IMR-90 (cell line): ENCODE measurements around the gene FDX1. TPM values are rescaled to one million over a fixed set of nuclear protein-coding genes. Genes with fewer than 3 reads are reported as not detected.

Experiments
- ATAC-seq: fragments of 200-7000 bp; cut with Tn5 transposase; 2 replicates; pipeline ENCODE4 v1.9.1; 2020; ENCODE audit warnings: low read depth, mild to moderate bottlenecking, moderate library complexity
- BruUV-seq: library from RNA; stranded (reverse); fragments of 400-500 nt; replicated peaks from 2 replicates; lab custom pipeline; 2021; lab: Mats Ljungman, UMichigan
- CTCF ChIA-PET: fragments of 300-600 bp; formaldehyde crosslinking; extraction: SDS; loops from one replicate; lab custom pipeline; 2021; ENCODE audit warnings: antibody characterized with exemption; lab: Yijun Ruan, JAX
- POLR2A ChIA-PET: fragments of 300-600 bp; sonication (Branson Sonifier 250); formaldehyde crosslinking; loops from one replicate; lab custom pipeline; 2022; ENCODE audit warnings: antibody characterized with exemption; ENCODE audit not compliant: unreplicated experiment; lab: Charles Lee
- DNase-seq: peaks from one replicate; pipeline ENCODE4 v3.0.0; 2013
- H2AFZ ChIP-seq: replicated peaks from 2 replicates; pipeline ENCODE3; 2013; ENCODE audit warnings: low read length, mild to moderate bottlenecking; ENCODE audit not compliant: poor library complexity
- H2AK5ac ChIP-seq: 2 replicates; pipeline ENCODE4 v1.6.1; 2013; ENCODE audit warnings: low read depth, low read length, inconsistent platforms
- H2AK9ac ChIP-seq: replicated peaks from 2 replicates; pipeline ENCODE3; 2013; ENCODE audit warnings: mild to moderate bottlenecking, low read depth, low read length, moderate library complexity; ENCODE audit not compliant: poor library complexity
- H2BK120ac ChIP-seq: 2 replicates; pipeline ENCODE4 v1.6.1; 2013; ENCODE audit warnings: low read depth, low read length, inconsistent platforms
- H2BK15ac ChIP-seq: 3 replicates; pipeline ENCODE4 v1.6.1; 2013; ENCODE audit warnings: low read depth, low read length, inconsistent platforms
- H2BK20ac ChIP-seq: 2 replicates; pipeline ENCODE4 v1.6.1; 2013; ENCODE audit warnings: low read depth, mild to moderate bottlenecking, inconsistent platforms, low read length, moderate library complexity
- H2BK5ac ChIP-seq: 2 replicates; pipeline ENCODE4 v1.6.1; 2013; ENCODE audit warnings: mild to moderate bottlenecking, low read depth, low read length, inconsistent platforms; ENCODE audit not compliant: poor library complexity, severe bottlenecking
- H3K14ac ChIP-seq: replicated peaks from 2 replicates; pipeline ENCODE4 v1.6.1; 2013; ENCODE audit warnings: low read depth, low read length, inconsistent platforms
- H3K18ac ChIP-seq: 2 replicates; pipeline ENCODE4 v1.6.1; 2013; ENCODE audit warnings: low read depth, low read length, control low read depth
- H3K23ac ChIP-seq: 2 replicates; pipeline ENCODE4 v1.6.1; 2013; ENCODE audit warnings: low read depth, low read length, inconsistent platforms
- H3K27ac ChIP-seq: 2 replicates; pipeline ENCODE4 v1.5.1; 2013; ENCODE audit warnings: mild to moderate bottlenecking, control low read depth, low read length; ENCODE audit not compliant: insufficient read depth
- H3K27me3 ChIP-seq: 2 replicates; pipeline ENCODE4 v1.6.1; 2013; ENCODE audit warnings: low read length; ENCODE audit not compliant: control insufficient read depth, insufficient read depth
- H3K36me3 ChIP-seq: 2 replicates; pipeline ENCODE4 v1.6.1; 2013; ENCODE audit warnings: low read length, mixed read lengths; ENCODE audit not compliant: control insufficient read depth, insufficient read depth
- H3K4ac ChIP-seq: 2 replicates; pipeline ENCODE4 v1.6.1; 2013; ENCODE audit warnings: low read depth, low read length, inconsistent platforms
- H3K4me1 ChIP-seq: 2 replicates; pipeline ENCODE4 v1.6.1; 2013; ENCODE audit warnings: low read length, mixed read lengths; ENCODE audit not compliant: control insufficient read depth, insufficient read depth
- H3K4me2 ChIP-seq: 2 replicates; pipeline ENCODE4 v1.6.1; 2013; ENCODE audit warnings: low read depth, mild to moderate bottlenecking, control low read depth, low read length, moderate library complexity
- H3K4me3 ChIP-seq: 2 replicates; pipeline ENCODE4 v1.5.1; 2013; ENCODE audit warnings: low read depth, mild to moderate bottlenecking, control low read depth, low read length, moderate library complexity; ENCODE audit not compliant: insufficient read depth
- H3K56ac ChIP-seq: 2 replicates; pipeline ENCODE4 v1.6.1; 2013; ENCODE audit warnings: low read length, inconsistent platforms; ENCODE audit not compliant: insufficient read depth; ENCODE audit errors: extremely low read depth
- H3K79me1 ChIP-seq, 2 experiments: 2 replicates each; pipeline ENCODE4 v1.6.1; 2013; ENCODE audit warnings: low read length in 2 of 2, inconsistent platforms in 1 of 2, low read depth in 1 of 2
- H3K9ac ChIP-seq: 2 replicates; pipeline ENCODE4 v1.6.1; 2013; ENCODE audit warnings: low read depth, low read length, control low read depth
- H3K9me1 ChIP-seq: 2 replicates; pipeline ENCODE4 v1.6.1; 2013; ENCODE audit warnings: low read length, inconsistent platforms; ENCODE audit not compliant: insufficient read depth
- H3K9me3 ChIP-seq: 2 replicates; pipeline ENCODE4 v1.6.1; 2013; ENCODE audit warnings: low read length; ENCODE audit not compliant: control insufficient read depth, insufficient read depth
- H4K20me1 ChIP-seq: 2 replicates; pipeline ENCODE4 v1.6.1; 2013; ENCODE audit warnings: low read length, inconsistent platforms; ENCODE audit not compliant: insufficient read depth
- H4K5ac ChIP-seq: 2 replicates; pipeline ENCODE4 v1.6.1; 2013; ENCODE audit warnings: mild to moderate bottlenecking, low read depth, low read length, control low read depth
- H4K8ac ChIP-seq, 2 experiments: 2 replicates each; pipeline ENCODE4 v1.6.1; 2013; ENCODE audit warnings: low read depth in 2 of 2, low read length in 2 of 2, control low read depth in 1 of 2, inconsistent platforms in 1 of 2
- H4K91ac ChIP-seq: 2 replicates; pipeline ENCODE4 v1.6.1; 2013; ENCODE audit warnings: low read depth, low read length, inconsistent platforms; ENCODE audit not compliant: insufficient read depth
- BHLHE40 ChIP-seq: fragments of 150-350 bp; IDR thresholded peaks from 2 replicates; pipeline ENCODE4 v1.6.1; 2016; ENCODE audit warnings: mild to moderate bottlenecking, low read depth, low read length
- CEBPB ChIP-seq: IDR thresholded peaks from 2 replicates; pipeline ENCODE4 v1.6.1; 2012; ENCODE audit warnings: low read depth, low read length, improper control_type of control experiment
- CHD1 ChIP-seq: IDR thresholded peaks from 2 replicates; pipeline ENCODE4 v1.6.1; 2012; ENCODE audit warnings: low read depth, low read length, improper control_type of control experiment
- CTCF ChIP-seq: conservative IDR thresholded peaks from 2 replicates; pipeline ENCODE4 v1.5.1; 2012; ENCODE audit warnings: mild to moderate bottlenecking, low read depth, low read length, improper control_type of control experiment
- FOS ChIP-seq: fragments of 150-350 bp; IDR thresholded peaks from 2 replicates; pipeline ENCODE4 v1.6.1; 2016; ENCODE audit warnings: low read depth, low read length
- MAFK ChIP-seq: IDR thresholded peaks from 2 replicates; pipeline ENCODE4 v1.6.1; 2012; ENCODE audit warnings: low read depth, low read length, improper control_type of control experiment
- MXI1 ChIP-seq: IDR thresholded peaks from 2 replicates; pipeline ENCODE4 v1.6.1; 2012; ENCODE audit warnings: low read depth, mild to moderate bottlenecking, low read length, moderate library complexity, borderline replicate concordance
- NFE2L2 ChIP-seq: fragments of 150-350 bp; IDR thresholded peaks from 2 replicates; pipeline ENCODE4 v1.6.1; 2016; ENCODE audit warnings: low read depth, mild to moderate bottlenecking, low read length
- POLR2A ChIP-seq: IDR thresholded peaks from 2 replicates; pipeline ENCODE4 v1.6.1; 2012; ENCODE audit warnings: mild to moderate bottlenecking, low read depth, low read length
- RAD21 ChIP-seq: IDR thresholded peaks from 2 replicates; pipeline ENCODE4 v1.6.1; 2012; ENCODE audit warnings: low read length, improper control_type of control experiment
- RCOR1 ChIP-seq: IDR thresholded peaks from 2 replicates; pipeline ENCODE4 v1.6.1; 2012; ENCODE audit warnings: mild to moderate bottlenecking, low read length, improper control_type of control experiment; ENCODE audit not compliant: insufficient replicate concordance
- RFX5 ChIP-seq: IDR thresholded peaks from 2 replicates; pipeline ENCODE4 v1.8.0; 2012; ENCODE audit warnings: low read depth, mild to moderate bottlenecking, low read length, moderate library complexity
- SMC3 ChIP-seq: fragments of 150-350 bp; IDR thresholded peaks from 2 replicates; pipeline ENCODE4 v1.6.1; 2016; ENCODE audit warnings: low read depth, mild to moderate bottlenecking, antibody characterized with exemption, low read length, moderate library complexity
- USF2 ChIP-seq: fragments of 150-350 bp; IDR thresholded peaks from 2 replicates; pipeline ENCODE4 v1.6.1; 2017; ENCODE audit warnings: mild to moderate bottlenecking, antibody characterized with exemption, low read length, low read depth
- WGBS, 2 experiments: methylation state at CpG; one replicate each; pipeline versions ENCODE4 v1.1.5 to v1.1.7; 2013; ENCODE audit warnings: missing lambda C conversion rate in 2 of 2; ENCODE audit not compliant: insufficient read length in 1 of 2; ENCODE audit errors: extremely low coverage in 2 of 2; 5-methylcytosine and 5-hydroxymethylcytosine counted together
- dilution Hi-C: fragments of 300-500 bp; cut with HindIII; formaldehyde crosslinking; loops from one replicate; pipeline ENCODE4 v1.14.3; 2018; ENCODE audit warnings: low sequenced_read_pairs; ENCODE audit not compliant: unreplicated experiment
- in situ Hi-C: fragments of 300-500 bp; cut with MboI; formaldehyde crosslinking; loops from 3 replicates; pipeline ENCODE4 v1.14.3; 2019; ENCODE audit warnings: low sequenced_read_pairs, inconsistent platforms, mixed read lengths
- intact Hi-C: fragments of 100-400 bp; cut with micrococcal nuclease; formaldehyde crosslinking; loops from 2 replicates; pipeline ENCODE4 v1.10.0; 2022
- polyA plus RNA-seq, 3 experiments: library from polyadenylated mRNA; depleted of rRNA; stranded (reverse); fragments of >200 nt; gene quantifications; 2 replicates each; pipeline ENCODE4 v1.2.3, GENCODE V29; 2012; ENCODE audit warnings: low replicate concordance in 1 of 3
- total RNA-seq: library from RNA; depleted of rRNA; stranded (reverse); fragments of >200 nt; gene quantifications from 2 replicates; pipeline ENCODE4 v1.2.3, GENCODE V29; 2012

Gene FDX1
- total and polyA plus RNA-seq, 2 of the 4 experiments (the other 2 are of a cell fraction): 4.3 to 5.1 TPM

- Histone ChIP-seq H4K5ac (no peak overlapping the region), H3K9me3 (no peaks in the 10 kb centered on the region; the same call in 1 of the 2 replicates), H3K56ac (no peak overlapping the region), H2AK9ac (no peak overlapping the region), H4K20me1 (peaks cover 17% of the 10 kb centered on the region), H2BK15ac (no peak overlapping the region), H2AFZ (no peak overlapping the region), H3K27me3 (no peaks in the 10 kb centered on the region), H2BK120ac (no peak overlapping the region), H3K4ac (no peak overlapping the region), H3K23ac (no peak overlapping the region), H3K36me3 (peaks cover 9% of the 10 kb centered on the region), H3K18ac (no peak overlapping the region), H3K14ac (no peak overlapping the region), H3K9ac (no peak overlapping the region), H3K79me1 (peaks cover 28 to 64% of the 10 kb centered on the region in 2 experiments), H3K9me1 (peaks cover 3% of the 10 kb centered on the region; the same call in 1 of the 2 replicates), H3K4me1 (peaks cover 9% of the 10 kb centered on the region), H4K8ac (no peak overlapping the region), H4K91ac (no peak overlapping the region), H2AK5ac (no peak overlapping the region), H3K4me3 (no peak overlapping the region), H2BK20ac (no peak overlapping the region), H3K27ac (no peak overlapping the region), H2BK5ac (no peak overlapping the region), H3K4me2 (no peak overlapping the region)
- WGBS, 2 experiments: no CpG with 5 or more reads among the region's 2 CpGs
- CTCF ChIA-PET: no interaction called here
- POLR2A ChIA-PET: no interaction called here
- in situ Hi-C loops: no loop called here
- dilution Hi-C loops: no loop called here
- no peak for DNase-seq
- no peak for TF ChIP-seq NFE2L2
- TF ChIP-seq BHLHE40: no peak
- TF ChIP-seq SMC3: no peak
- TF ChIP-seq POLR2A: no peak
- TF ChIP-seq RFX5: no peak
- TF ChIP-seq MAFK: no peak
- no peak for TF ChIP-seq RAD21
- TF ChIP-seq CHD1: no peak
- TF ChIP-seq USF2: no peak
- no peak for TF ChIP-seq CTCF
- TF ChIP-seq MXI1: no peak
- TF ChIP-seq CEBPB: no peak
- no peak for TF ChIP-seq FOS
- no peak for TF ChIP-seq RCOR1
- intact Hi-C loops: loop anchor here (10.0 kb wide), 1 partner anchor 1007 kb away; no protein-coding TSS in a partner anchor
- no peak for ATAC-seq
- BruUV-seq: no TSS peak
Measured at GRCh38 chr11:110438017-110438416, 8.3 kb downstream of the FDX1 start.
